Epidermal melanocyte (primary cell): ENCODE data around the gene EXOSC7.

Experiments
- DNase-seq: peaks from one replicate; pipeline ENCODE4 v3.0.0; 2011; ENCODE audit warnings: low spot score; ENCODE audit not compliant: insufficient read length

EXOSC7 gene

GRCh38 chr3:44992555-44993470 lies 16.8 kb downstream of the EXOSC7 start:
- no peak for DNase-seq

- DNase-seq, result peak; percentile 54
Observed at GRCh38 chr3:44993471-44994205, 17.6 kb downstream of the EXOSC7 start.

GRCh38 chr3:44995142-44995770 lies 19.2 kb downstream of the EXOSC7 start:
- DNase-seq, result peak; percentile 27

- no peak for DNase-seq
Observed at GRCh38 chr3:44996556-44996969, 20.5 kb downstream of the EXOSC7 start.

- DNase-seq, result no peak
Observed at GRCh38 chr3:44999782-45000181, 23.7 kb downstream of the EXOSC7 start.

- no peak for DNase-seq
Observed at GRCh38 chr3:45000823-45001222, 24.8 kb downstream of the EXOSC7 start.

GRCh38 chr3:45001738-45002137 lies 25.7 kb downstream of the EXOSC7 start:
- no peak for DNase-seq

- DNase-seq, result no peak
Observed at GRCh38 chr3:45002139-45002660, 26.2 kb downstream of the EXOSC7 start.

- no peak for DNase-seq
Observed at GRCh38 chr3:45002720-45003119, 26.7 kb downstream of the EXOSC7 start.

GRCh38 chr3:45003406-45003805 lies 27.4 kb downstream of the EXOSC7 start:
- DNase-seq, result no peak

- DNase-seq, result no peak
Observed at GRCh38 chr3:45003859-45004258, 27.8 kb downstream of the EXOSC7 start.

GRCh38 chr3:45007091-45007490 lies 31.0 kb downstream of the EXOSC7 start:
- DNase-seq, result no peak

- DNase-seq, result peak; percentile 50
Observed at GRCh38 chr3:45008117-45008516, 32.1 kb downstream of the EXOSC7 start.

GRCh38 chr3:45009868-45010267 lies 33.8 kb downstream of the EXOSC7 start:
- DNase-seq, result no peak

GRCh38 chr3:45010811-45011333 lies 34.8 kb downstream of the EXOSC7 start:
- peak; percentile 59 for DNase-seq

- DNase-seq, result peak; percentile 74
Observed at GRCh38 chr3:45011756-45012508, 35.9 kb downstream of the EXOSC7 start.

GRCh38 chr3:45012577-45012976 lies 36.5 kb downstream of the EXOSC7 start:
- DNase-seq, result no peak

- DNase-seq, result no peak
Observed at GRCh38 chr3:45016916-45017315, 40.9 kb downstream of the EXOSC7 start.

- DNase-seq, result no peak
Observed at GRCh38 chr3:45017821-45018220, 41.8 kb downstream of the EXOSC7 start.

- DNase-seq, result no peak
Observed at GRCh38 chr3:45020534-45020933, 44.5 kb downstream of the EXOSC7 start.
